COR-L47 (cell line): ENCODE data around the gene TMEM183A.
"Not testable (repeated sequence)": the region's sequence is repeated elsewhere in the genome, so short reads cannot be mapped to it uniquely, and the experiment has no call there.

Experiments used
- DNase-seq: peaks from one replicate; lab custom pipeline; 2025; lab: John Stamatoyannopoulos, UW

Gene TMEM183A

GRCh38 chr1:203006948-203007871 lies at the start of gene TMEM183A:
TMEM183A (plus strand) TSS chr1:203007374; CDS start chr1:203007466, 92 bp downstream.
- DNase-seq: peak; percentile 96

- DNase-seq: peak; percentile 88
Observed at GRCh38 chr1:202957733-202958543, 49.2 kb upstream of the TMEM183A start, which contains the start of gene ADIPOR1. ADIPOR1 (minus strand) TSS chr1:202958312; CDS start chr1:202951070, 7,242 bp downstream.

DNA sequence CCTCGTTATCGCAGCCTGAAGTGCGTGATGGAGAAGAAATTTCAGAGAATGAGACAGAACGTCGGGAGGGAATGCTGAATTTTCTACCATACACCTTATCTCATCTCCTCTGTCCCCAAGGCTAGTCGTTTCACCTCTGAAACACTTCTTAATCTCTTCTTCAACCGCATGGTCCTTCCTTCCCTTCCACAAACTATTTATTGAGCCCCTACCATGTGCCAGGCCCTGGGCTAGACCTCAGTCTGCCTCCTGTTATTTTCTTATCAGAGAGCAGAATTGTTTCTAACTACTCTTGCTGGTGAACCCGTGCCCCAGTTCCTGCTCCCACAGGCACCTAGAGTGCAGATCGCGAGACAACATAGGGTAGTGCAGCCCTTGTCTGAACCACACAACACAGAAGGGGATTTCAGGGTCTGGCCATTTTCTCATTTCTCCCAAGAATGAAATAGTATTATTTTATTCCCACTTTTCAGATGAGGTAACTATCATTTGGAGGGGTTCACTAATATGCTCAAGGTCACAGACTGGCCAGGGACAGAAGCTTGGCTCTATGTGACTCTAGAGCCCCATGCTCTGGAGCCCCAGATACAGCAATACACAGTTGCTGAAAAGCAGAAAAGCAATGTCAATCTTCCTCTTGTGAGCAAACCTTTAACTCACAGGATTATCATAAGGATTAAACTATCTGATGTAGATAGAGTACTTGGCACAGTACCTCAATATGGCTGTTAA lies 48.5 kb upstream of the TMEM183A start:
- no peak for DNase-seq

DNA sequence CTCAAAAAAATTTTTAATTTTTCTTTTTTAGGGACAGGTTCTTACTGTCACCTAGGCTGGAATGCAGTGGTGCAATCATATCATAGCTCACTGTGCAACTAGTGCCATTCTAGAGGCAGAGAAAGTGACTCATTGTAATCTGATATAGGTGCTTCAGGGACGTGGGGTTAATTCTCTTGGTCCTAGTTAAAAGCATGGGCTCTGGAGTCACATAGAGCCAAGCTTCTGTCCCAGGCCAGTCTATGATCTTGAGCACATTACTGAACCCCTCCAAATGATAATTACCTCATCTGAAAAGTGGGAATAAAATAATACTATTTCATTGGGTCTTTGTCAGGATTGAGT lies 47.9 kb upstream of the TMEM183A start:
- DNase-seq: no peak

DNA sequence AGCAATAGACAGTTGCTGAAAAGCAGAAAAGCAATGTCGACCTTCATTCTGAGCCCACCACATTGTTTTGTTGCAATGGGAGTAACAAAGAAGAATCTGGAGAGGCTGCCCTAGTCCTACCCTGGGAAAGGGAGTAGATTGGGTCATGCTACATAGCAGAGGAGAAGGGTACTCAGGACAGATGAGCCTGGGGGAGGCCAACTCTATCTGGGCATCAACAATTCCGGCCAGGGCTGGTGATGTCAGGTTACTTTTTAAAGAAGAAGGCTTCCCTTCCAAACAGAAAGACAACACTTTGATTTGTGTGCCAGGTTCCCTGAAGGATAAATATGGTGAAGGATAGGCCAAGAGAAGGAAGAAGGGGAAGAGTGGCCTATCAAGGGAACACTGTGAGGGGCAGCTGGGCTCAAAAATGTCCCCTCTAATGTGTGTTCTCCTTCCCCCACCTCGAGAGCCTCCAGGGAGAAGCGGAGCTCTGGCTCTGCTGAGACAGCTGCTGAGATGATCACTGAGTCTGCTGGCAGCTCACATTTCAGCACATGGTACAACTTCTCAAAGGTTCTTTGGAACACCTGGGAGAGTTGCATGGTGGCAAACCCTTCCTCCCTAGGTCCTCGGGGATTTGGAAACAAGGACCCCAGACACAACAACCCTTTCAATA lies 45.8 kb upstream of the TMEM183A start:
- DNase-seq: no peak

GRCh38 chr1:202964791-202965410 lies 42.3 kb upstream of the TMEM183A start:
- DNase-seq: peak; percentile 95

- no peak for DNase-seq
Observed at GRCh38 chr1:202965422-202965821, 41.8 kb upstream of the TMEM183A start.

GRCh38 chr1:202966006-202966898 lies 40.9 kb upstream of the TMEM183A start:
- DNase-seq: no peak

- DNase-seq: no peak
Observed at GRCh38 chr1:202967684-202968281, 39.4 kb upstream of the TMEM183A start.

DNA sequence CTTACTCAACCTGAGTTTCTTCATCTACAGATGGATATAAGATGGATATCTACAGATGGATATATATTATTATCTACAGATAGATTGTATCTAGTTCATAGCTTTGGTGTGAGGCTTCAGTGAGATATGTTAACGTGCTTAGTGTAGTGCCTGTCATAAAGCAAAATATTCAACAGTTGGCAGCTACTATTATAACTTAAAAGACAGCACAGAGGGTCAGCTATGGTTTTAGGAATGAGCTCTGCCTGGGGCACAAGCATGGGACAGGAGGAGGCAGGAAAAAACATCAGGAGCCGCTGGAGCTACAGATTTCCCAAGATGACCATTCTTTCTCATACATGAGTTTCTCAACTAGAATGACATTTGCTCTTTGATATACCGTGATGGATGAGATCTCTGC lies 38.8 kb upstream of the TMEM183A start:
- no peak for DNase-seq

GRCh38 chr1:202968895-202969295 lies 38.3 kb upstream of the TMEM183A start:
- DNase-seq: peak; percentile 66

DNA sequence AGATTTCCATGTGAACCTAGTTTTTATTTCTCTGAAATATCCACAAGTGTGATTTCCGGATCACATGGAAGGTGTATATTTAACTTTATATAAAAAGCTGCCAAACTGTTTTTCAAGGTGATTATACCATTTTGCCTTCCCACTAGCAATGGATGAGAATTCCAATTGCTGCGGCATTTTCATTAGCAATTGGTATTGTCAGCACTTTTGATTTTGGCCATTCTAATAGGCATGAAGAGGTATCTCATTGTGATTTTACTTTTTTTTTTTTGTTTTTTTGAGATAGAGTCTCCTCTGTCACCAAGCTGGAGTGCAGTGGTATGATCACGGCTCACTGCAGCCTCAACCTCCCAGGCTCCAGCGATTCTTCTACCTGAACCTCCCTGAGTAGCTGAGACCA lies 35.1 kb upstream of the TMEM183A start:
- no peak for DNase-seq

- DNase-seq: no peak
Observed at GRCh38 chr1:202974856-202975255, 32.3 kb upstream of the TMEM183A start.

- no peak for DNase-seq
Observed at GRCh38 chr1:202976633-202977032, 30.5 kb upstream of the TMEM183A start.

DNA sequence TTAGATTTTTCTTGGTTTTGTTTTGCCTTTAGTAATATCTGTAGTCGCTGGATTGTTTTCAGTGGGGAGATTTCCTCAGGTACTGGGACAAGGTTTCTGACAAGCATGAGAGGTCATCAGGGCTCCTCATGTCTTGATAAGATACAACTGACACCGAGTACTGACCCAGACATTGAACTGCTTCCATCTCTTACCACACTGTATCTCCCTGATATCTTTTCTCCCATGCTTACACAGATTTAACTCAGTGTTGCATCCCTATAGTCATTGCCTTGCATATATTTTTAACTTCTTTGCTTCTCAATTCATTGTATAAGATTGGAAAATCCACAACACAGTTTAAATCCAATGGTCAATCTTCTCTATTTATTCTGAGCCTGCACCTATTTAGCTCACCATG lies 27.7 kb upstream of the TMEM183A start:
- no peak for DNase-seq

DNA sequence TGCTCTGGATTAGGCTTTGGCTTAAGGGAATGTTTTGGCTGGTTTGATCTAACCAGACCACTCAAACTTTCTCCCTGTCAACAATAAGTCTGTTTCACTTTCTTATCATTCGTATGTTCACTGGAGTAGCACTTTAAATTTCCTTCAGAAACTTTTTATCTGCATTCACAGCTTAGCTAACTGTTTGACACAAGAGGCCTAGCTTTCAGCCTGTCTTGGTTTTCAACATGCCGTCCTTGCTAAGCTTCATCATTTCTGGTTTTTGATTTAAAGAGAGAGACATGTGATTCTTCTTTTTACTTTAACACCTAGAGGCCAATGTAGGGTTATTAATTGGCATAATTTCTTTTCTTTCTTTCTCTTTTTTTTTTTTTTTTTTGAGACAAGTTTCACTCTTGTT lies 25.2 kb upstream of the TMEM183A start:
- DNase-seq: no peak

GRCh38 chr1:202982715-202983430 lies 24.3 kb upstream of the TMEM183A start:
- DNase-seq: no peak

GRCh38 chr1:202986120-202986519 lies 21.1 kb upstream of the TMEM183A start:
- not testable (repeated sequence) for DNase-seq

- DNase-seq: no peak
Observed at GRCh38 chr1:202987255-202987654, 19.9 kb upstream of the TMEM183A start.
